Keratinocyte (primary cell): ENCODE measurements around the gene FSD1. TPM values are rescaled to one million over a fixed set of nuclear protein-coding genes. Genes with fewer than 3 reads are reported as not detected.

Source experiments
- DNase-seq: peaks from one replicate; pipeline ENCODE4 v3.0.0-alpha.2; 2011; ENCODE audit warnings: low read depth, missing footprints, low spot score
- FAIRE-seq: peaks from 2 replicates; lab custom pipeline; 2011; peaks lifted over from hg19 to GRCh38; lab: Jason Lieb, UNC
- H2AFZ ChIP-seq: 2 replicates; pipeline ENCODE4 v1.6.0; 2012; ENCODE audit warnings: low read length, control low read depth, inconsistent platforms; ENCODE audit not compliant: control insufficient read depth
- H3K27ac ChIP-seq: 2 replicates; pipeline ENCODE4 v1.5.1; 2011; ENCODE audit warnings: low read length; ENCODE audit not compliant: control insufficient read depth, insufficient read depth
- H3K27me3 ChIP-seq: 3 replicates; pipeline ENCODE4 v1.6.0; 2011; ENCODE audit warnings: low read length; ENCODE audit not compliant: control insufficient read depth, insufficient read depth; ENCODE audit errors: extremely low read depth
- H3K36me3 ChIP-seq, 2 experiments: 2 replicates in 1 of 2; 3 replicates in 1 of 2; pipeline ENCODE4 v1.5.1; 2011; ENCODE audit warnings: low read length in 2 of 2, mild to moderate bottlenecking in 1 of 2; ENCODE audit not compliant: control insufficient read depth in 2 of 2, insufficient read depth in 2 of 2; ENCODE audit errors: extremely low read depth in 1 of 2
- H3K4me1 ChIP-seq: 3 replicates; pipeline ENCODE4 v1.5.1; 2011; ENCODE audit warnings: low read length; ENCODE audit not compliant: control insufficient read depth, insufficient read depth; ENCODE audit errors: extremely low read depth
- H3K4me2 ChIP-seq: 3 replicates; pipeline ENCODE4 v1.6.0; 2011; ENCODE audit warnings: low read depth, low read length; ENCODE audit not compliant: control insufficient read depth, insufficient read depth; ENCODE audit errors: extremely low read depth
- H3K4me3 ChIP-seq, 3 experiments: fragments of 200-600 bp in 1 of 3; sonication (generic) in 1 of 3; 2 replicates in 2 of 3; 3 replicates in 1 of 3; pipeline ENCODE4 v1.5.1; 2011 to 2016; ENCODE audit warnings: low read length in 3 of 3, mild to moderate bottlenecking in 3 of 3, control low read depth in 2 of 3, inconsistent platforms in 1 of 3, low read depth in 1 of 3, mixed read lengths in 1 of 3, mixed run types in 1 of 3, moderate library complexity in 1 of 3; ENCODE audit not compliant: control insufficient read depth in 2 of 3, insufficient read depth in 2 of 3; ENCODE audit errors: extremely low read depth in 1 of 3
- H3K79me2 ChIP-seq: 2 replicates; pipeline ENCODE4 v1.6.0; 2012; ENCODE audit warnings: low read length; ENCODE audit not compliant: control insufficient read depth, insufficient read depth
- H3K9ac ChIP-seq: 3 replicates; pipeline ENCODE4 v1.6.0; 2011; ENCODE audit warnings: low read length; ENCODE audit not compliant: control insufficient read depth, insufficient read depth; ENCODE audit errors: extremely low read depth
- H3K9me1 ChIP-seq: 3 replicates; pipeline ENCODE4 v1.6.0; 2011; ENCODE audit warnings: low read length; ENCODE audit not compliant: control insufficient read depth, insufficient read depth; ENCODE audit errors: extremely low read depth
- H3K9me3 ChIP-seq: 2 replicates; pipeline ENCODE4 v1.5.1; 2012; ENCODE audit warnings: low read depth, low read length; ENCODE audit not compliant: control insufficient read depth
- H4K20me1 ChIP-seq: 3 replicates; pipeline ENCODE4 v1.6.0; 2011; ENCODE audit warnings: low read length; ENCODE audit not compliant: control insufficient read depth, insufficient read depth; ENCODE audit errors: extremely low read depth
- CTCF ChIP-seq, 3 experiments: IDR thresholded peaks in 1 of 3; conservative IDR thresholded peaks in 1 of 3; optimal IDR thresholded peaks in 1 of 3; 2 replicates in 2 of 3; 3 replicates in 1 of 3; pipeline versions ENCODE3 to v1.5.1; 2011; ENCODE audit warnings: low read length in 3 of 3, mild to moderate bottlenecking in 3 of 3, moderate library complexity in 2 of 3, control low read depth in 1 of 3, inconsistent platforms in 1 of 3; ENCODE audit not compliant: insufficient read depth in 2 of 3; ENCODE audit errors: extremely low read depth in 1 of 3
- EZH2 ChIP-seq: IDR thresholded peaks from one replicate; pipeline ENCODE4 v1.6.1; 2012; ENCODE audit warnings: inconsistent platforms, mild to moderate bottlenecking, low read length, moderate library complexity
- dilution Hi-C: fragments of 300-500 bp; cut with MboI; formaldehyde crosslinking; loops from one replicate; pipeline ENCODE4 v1.7.0; 2020; ENCODE audit warnings: low sequenced_read_pairs; ENCODE audit not compliant: extremely low pct_ligation_motif_present
- polyA plus RNA-seq, 5 experiments: library from polyadenylated mRNA; depleted of rRNA in 3 of 5; stranded (reverse) in 3 of 5; stranded (forward) in 1 of 5; unstranded in 1 of 5; fragments of >200 nt; gene quantifications; 1 replicate in 1 of 5; 2 replicates in 3 of 5; 3 replicates in 1 of 5; pipeline versions ENCODE4 v1.2.1 to v1.2.3, GENCODE V29; 2011 to 2012; ENCODE audit warnings: missing spikeins in 2 of 5, low read depth in 1 of 5, low replicate concordance in 1 of 5

The FSD1 gene
- polyA plus RNA-seq, 1 donor (not counting 4 experiments of a cell fraction or from before 2014, with no cell fraction given), result 0.49 TPM

- no peaks in the 10 kb centered on the region for H3K36me3 ChIP-seq
- H3K27me3 ChIP-seq, result no peaks in the 10 kb centered on the region
- H3K9me1 ChIP-seq, result no peaks in the 10 kb centered on the region
- no peaks in the 10 kb centered on the region for H4K20me1 ChIP-seq
- no peak overlapping the region for H3K4me3 ChIP-seq
- no peak for TF ChIP-seq EZH2
- peak; percentile 73 to 74 (median 74) for TF ChIP-seq CTCF (optimal IDR thresholded peaks at IDR 0.05 in 1 of 3, IDR thresholded peaks at IDR 0.05 in 1 of 3, conservative IDR thresholded peaks at IDR 0.05 in 1 of 3; ENCODE audit: extremely low read depth in 1 of 3, insufficient read depth in 2 of 3, low read length in 3 of 3)
- no peaks in the 10 kb centered on the region for H3K4me1 ChIP-seq
- DNase-seq (no peak), FAIRE-seq (no peak)
- no peak overlapping the region for H3K27ac ChIP-seq
- H3K79me2 ChIP-seq, result no peaks in the 10 kb centered on the region
- no peak overlapping the region for H3K4me2 ChIP-seq
- no peak overlapping the region for H3K9ac ChIP-seq
- no peaks in the 10 kb centered on the region for H3K9me3 ChIP-seq
- no peak overlapping the region for H2AFZ ChIP-seq
- dilution Hi-C loops, result no loop called here
These were observed 48.3 kb downstream of the FSD1 start for GRCh38 chr19:4352701-4353121.

GRCh38 chr19:4354282-4354681 is 49.9 kb downstream of the FSD1 start:
- Histone ChIP-seq H3K9me1 (no peaks in the 10 kb centered on the region), H3K4me2 (no peak overlapping the region), H3K79me2 (no peaks in the 10 kb centered on the region), H3K27ac (no peak overlapping the region), H3K36me3 (peaks cover under 1 to 4% of the 10 kb centered on the region in 2 experiments), H4K20me1 (no peaks in the 10 kb centered on the region), H3K27me3 (no peaks in the 10 kb centered on the region), H3K9me3 (no peaks in the 10 kb centered on the region), H3K9ac (no peak overlapping the region), H3K4me3 (no peak overlapping the region), H3K4me1 (no peaks in the 10 kb centered on the region), H2AFZ (no peak overlapping the region)
- FAIRE-seq, result no peak
- dilution Hi-C loops, result no loop called here
- DNase-seq, result no peak
- TF ChIP-seq EZH2, result no peak
- TF ChIP-seq CTCF (optimal IDR thresholded peaks at IDR 0.05 in 1 of 3, IDR thresholded peaks at IDR 0.05 in 1 of 3, conservative IDR thresholded peaks at IDR 0.05 in 1 of 3; ENCODE audit: extremely low read depth in 1 of 3, insufficient read depth in 2 of 3, low read length in 3 of 3), result no peak
